SH-SY5Y (cell line): Measurements from ENCODE around the gene MCF2L.

Source experiments
- GATA2 ChIP-seq: IDR thresholded peaks from 2 replicates; pipeline ENCODE4 v1.6.1; 2011; ENCODE audit warnings: mild to moderate bottlenecking, low read depth, low read length
- GATA3 ChIP-seq: IDR thresholded peaks from 2 replicates; pipeline ENCODE4 v1.6.1; 2011; ENCODE audit warnings: low read depth, mild to moderate bottlenecking, low read length, moderate library complexity

- no peak for TF ChIP-seq GATA2
- no peak for TF ChIP-seq GATA3
These were observed 76.5 kb downstream of the MCF2L start for GRCh38 chr13:113045251-113046127.
